Measurements from ENCODE around the gene SLC17A9. TPM values are rescaled to one million over a fixed set of nuclear protein-coding genes. Genes with fewer than 3 reads are reported as not detected.

The SLC17A9 gene
- total and polyA plus RNA-seq, 12 donors = 0.17 to 69.1 (median 2.9) TPM

DNA sequence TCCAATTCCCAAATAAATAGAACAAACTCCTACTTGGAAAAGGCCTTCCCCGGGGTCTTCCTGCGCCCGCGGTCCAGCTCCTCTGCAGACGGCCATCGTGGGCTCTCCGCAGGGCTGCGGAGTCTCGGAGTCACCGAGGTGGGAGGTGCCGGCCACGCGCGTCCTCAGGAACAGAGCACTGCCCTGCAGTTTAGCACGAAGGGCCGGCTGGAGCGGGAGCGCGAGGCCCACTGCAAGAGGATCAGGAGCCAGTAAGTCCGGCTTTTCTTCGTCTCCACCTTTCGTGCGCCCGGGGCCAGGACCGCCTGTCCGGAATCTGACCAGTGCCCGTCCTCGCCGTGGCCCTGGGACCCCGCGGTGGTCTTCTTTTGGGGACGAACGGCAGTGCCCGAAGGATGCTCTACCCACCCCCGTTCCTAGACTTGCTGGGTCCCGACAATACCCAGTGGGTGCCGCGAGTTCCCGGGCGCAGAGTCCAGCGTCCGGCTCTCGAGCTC lies 52.9 kb downstream of the SLC17A9 start:
- no peak overlapping the region for H3K27ac ChIP-seq
- intact Hi-C loops (cut with DNase I) = loop anchor here (5.0 to 10.0 kb wide), 2 partner anchors 111 to 133 kb away; no protein-coding TSS in a partner anchor
- no peak for TF ChIP-seq POLR2A (IDR thresholded peaks at IDR 0.05)
- TF ChIP-seq, protein P1, sequence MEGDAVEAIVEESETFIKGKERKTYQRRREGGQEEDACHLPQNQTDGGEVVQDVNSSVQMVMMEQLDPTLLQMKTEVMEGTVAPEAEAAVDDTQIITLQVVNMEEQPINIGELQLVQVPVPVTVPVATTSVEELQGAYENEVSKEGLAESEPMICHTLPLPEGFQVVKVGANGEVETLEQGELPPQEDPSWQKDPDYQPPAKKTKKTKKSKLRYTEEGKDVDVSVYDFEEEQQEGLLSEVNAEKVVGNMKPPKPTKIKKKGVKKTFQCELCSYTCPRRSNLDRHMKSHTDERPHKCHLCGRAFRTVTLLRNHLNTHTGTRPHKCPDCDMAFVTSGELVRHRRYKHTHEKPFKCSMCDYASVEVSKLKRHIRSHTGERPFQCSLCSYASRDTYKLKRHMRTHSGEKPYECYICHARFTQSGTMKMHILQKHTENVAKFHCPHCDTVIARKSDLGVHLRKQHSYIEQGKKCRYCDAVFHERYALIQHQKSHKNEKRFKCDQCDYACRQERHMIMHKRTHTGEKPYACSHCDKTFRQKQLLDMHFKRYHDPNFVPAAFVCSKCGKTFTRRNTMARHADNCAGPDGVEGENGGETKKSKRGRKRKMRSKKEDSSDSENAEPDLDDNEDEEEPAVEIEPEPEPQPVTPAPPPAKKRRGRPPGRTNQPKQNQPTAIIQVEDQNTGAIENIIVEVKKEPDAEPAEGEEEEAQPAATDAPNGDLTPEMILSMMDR (IDR thresholded peaks at IDR 0.05) = no peak
- no peak for DNase-seq
- no peak overlapping the region for H3K4me3 ChIP-seq
- WGBS, 4 donors = 0 to 4% (median 3%) methylated on average over 4 to 43 of the region's 43 CpGs; no CpG with 5 or more reads in 1 of the 4 donors
- peaks cover 0 to 7% of the 10 kb centered on the region in 2 donors for H3K4me1 ChIP-seq (replicated peaks in 1 of 2)
- peaks cover 93% of the 10 kb centered on the region for H3K27me3 ChIP-seq
- H3K36me3 ChIP-seq (replicated peaks in 1 of 2) = no peaks in the 10 kb centered on the region
- H3K9me3 ChIP-seq (replicated peaks in 1 of 3) = no peaks in the 10 kb centered on the region

DNA sequence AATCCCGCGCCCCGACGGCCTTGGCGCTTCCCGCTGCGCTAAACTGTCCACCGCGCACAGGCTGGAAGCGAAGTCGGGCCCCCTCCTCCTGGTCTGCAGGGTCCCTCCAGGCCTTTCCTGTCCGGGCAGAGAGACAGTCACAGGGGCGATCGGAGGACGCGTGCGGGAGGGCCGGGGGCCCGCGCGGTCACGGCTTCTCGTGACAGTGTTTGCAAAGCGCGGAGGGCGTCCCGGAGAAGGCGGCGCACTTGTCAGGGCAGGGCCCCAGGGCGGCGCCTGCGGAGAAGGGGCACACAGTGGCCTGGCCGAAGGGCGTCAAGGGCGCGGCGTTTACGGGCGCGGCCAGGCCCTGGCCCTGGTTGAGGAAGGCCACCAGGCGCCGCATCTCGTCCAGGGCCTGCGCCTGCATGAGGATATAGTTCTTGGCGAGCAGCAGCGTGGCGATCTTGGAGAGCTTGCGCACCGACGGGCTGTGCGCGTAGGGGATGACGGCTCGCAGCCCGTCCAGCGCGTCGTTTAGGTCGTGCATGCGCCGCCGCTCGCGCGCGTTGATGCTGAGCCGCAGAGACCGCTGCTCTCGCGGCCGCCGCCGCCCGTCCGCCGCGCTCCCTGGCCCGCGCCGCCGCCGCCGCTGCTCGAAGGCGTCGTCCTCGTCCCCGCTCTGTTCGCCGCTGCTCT lies 53.5 kb downstream of the SLC17A9 start:
- H3K4me1 ChIP-seq (replicated peaks in 1 of 2) = peaks cover 0 to 7% of the 10 kb centered on the region in 2 donors
- intact Hi-C loops (cut with DNase I) = loop anchor here (5.0 to 10.0 kb wide), 2 partner anchors 111 to 134 kb away; no protein-coding TSS in a partner anchor
- H3K27me3 ChIP-seq = peaks cover 94% of the 10 kb centered on the region
- DNase-seq = no peak
- TF ChIP-seq POLR2A (IDR thresholded peaks at IDR 0.05) = no peak
- TF ChIP-seq, protein P1 (IDR thresholded peaks at IDR 0.05) = no peak
- WGBS, 4 donors = 0 to 9% (median 2%) methylated on average over 5 to 90 of the region's 90 CpGs
- H3K27ac ChIP-seq = no peak overlapping the region
- H3K36me3 ChIP-seq (replicated peaks in 1 of 2) = no peaks in the 10 kb centered on the region
- no peaks in the 10 kb centered on the region for H3K9me3 ChIP-seq (replicated peaks in 1 of 3)
- H3K4me3 ChIP-seq = no peak overlapping the region

DNA sequence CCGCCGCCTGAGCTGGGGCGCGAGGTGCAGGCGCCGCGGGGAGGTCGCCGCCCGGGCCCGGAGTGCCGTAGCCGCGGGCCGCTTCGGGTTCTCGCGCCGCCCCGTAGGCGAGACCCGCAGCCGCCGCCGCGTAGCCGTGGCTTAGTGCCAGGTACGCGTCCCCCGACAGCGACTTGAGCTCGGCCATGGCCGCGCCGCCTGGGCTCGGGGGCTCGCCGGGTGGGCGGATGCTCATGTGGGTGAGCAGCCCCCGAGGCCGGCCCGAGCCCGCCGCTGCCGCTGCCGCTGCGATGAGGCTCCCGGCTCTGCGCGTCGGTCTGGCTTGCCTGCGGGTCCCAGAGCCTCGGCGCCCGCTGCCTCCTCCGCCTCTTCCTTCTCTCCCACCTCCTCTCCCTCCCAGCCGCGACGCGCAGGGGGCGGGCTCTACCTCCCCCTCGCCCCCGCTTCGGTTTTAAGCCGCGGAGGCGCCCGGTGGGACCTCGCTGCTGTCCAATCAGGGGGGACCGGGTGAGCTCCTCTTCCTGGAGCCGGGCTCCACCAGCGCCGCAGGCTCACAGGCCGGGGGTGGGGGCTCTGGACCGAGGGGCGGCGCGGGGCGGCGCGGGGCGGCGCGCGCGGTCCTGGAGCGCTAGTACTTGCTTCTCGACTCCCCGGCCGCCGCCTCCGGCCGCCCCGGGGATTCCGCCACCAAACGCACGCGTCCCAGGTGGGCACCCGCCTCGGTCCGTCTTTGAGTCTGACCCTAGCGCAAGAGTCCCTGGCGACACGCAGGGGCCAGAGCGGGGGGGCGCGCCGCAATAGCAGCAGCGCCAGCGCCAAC lies 54.2 kb downstream of the SLC17A9 start, which contains the start of gene BHLHE23:
BHLHE23 (minus strand) TSS at position 425 of the 820 bp plus-strand sequence; CDS start at position 235, 190 bp downstream.
- Histone ChIP-seq H3K4me1 (replicated peaks in 1 of 2) (peaks cover 0 to 7% of the 10 kb centered on the region in 2 donors), H3K27me3 (peaks cover 94% of the 10 kb centered on the region), H3K9me3 (replicated peaks in 1 of 3) (no peaks in the 10 kb centered on the region), H3K4me3 (no peak within 1 kb of the TSS), H3K27ac (no peak within 1 kb of the TSS), H3K36me3 (replicated peaks in 1 of 2) (no peaks in the 10 kb centered on the region)
- no peak for DNase-seq
- intact Hi-C loops (cut with DNase I) = loop anchor here (5.0 to 10.0 kb wide), 2 partner anchors 112 to 134 kb away; no protein-coding TSS in a partner anchor
- TF ChIP-seq, protein P1 (IDR thresholded peaks at IDR 0.05) = no peak
- TF ChIP-seq POLR2A (IDR thresholded peaks at IDR 0.05) = no peak
- 1 to 3% (median 1%) methylated on average over 7 to 110 of the region's 110 CpGs for WGBS, 4 donors

DNA sequence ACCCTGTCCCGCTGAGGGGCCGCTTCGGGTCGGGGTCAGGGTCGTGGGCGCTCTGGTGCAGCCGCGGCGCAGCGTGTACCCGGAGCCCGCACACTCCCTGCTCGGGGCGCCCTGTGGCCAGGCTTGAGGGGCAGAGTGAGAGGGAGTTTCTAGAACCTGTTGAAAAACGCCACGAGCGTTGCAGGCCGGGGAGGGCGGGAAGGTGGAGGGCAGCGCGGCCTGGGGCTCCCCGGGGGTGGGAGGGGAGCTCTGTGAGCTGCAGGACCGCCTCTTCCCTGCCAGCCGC lies 54.8 kb downstream of the SLC17A9 start:
- DNase-seq = no peak
- TF ChIP-seq POLR2A (IDR thresholded peaks at IDR 0.05) = no peak
- TF ChIP-seq, protein P1 (IDR thresholded peaks at IDR 0.05) = no peak
- H3K27ac ChIP-seq = no peak overlapping the region
- H3K9me3 ChIP-seq (replicated peaks in 1 of 3) = no peaks in the 10 kb centered on the region
- H3K27me3 ChIP-seq = peaks cover 92% of the 10 kb centered on the region
- 0 to 2% (median 2%) methylated on average over 3 to 24 of the region's 24 CpGs; no CpG with 5 or more reads in 1 of the 4 donors for whole genome bisulfite sequencing, 4 donors
- intact Hi-C loops (cut with DNase I) = loop anchor here (5.0 to 10.0 kb wide), 2 partner anchors 113 to 135 kb away; no protein-coding TSS in a partner anchor
- no peaks in the 10 kb centered on the region for H3K36me3 ChIP-seq (replicated peaks in 1 of 2)
- H3K4me3 ChIP-seq = no peak overlapping the region
- H3K4me1 ChIP-seq (replicated peaks in 1 of 2) = peaks cover 0 to 7% of the 10 kb centered on the region in 2 donors

Measured in adrenal gland (tissue), 12 donors.